HCT116 (cell line): ENCODE results near the gene KRT85. TPM values are rescaled to one million over a fixed set of nuclear protein-coding genes. Genes with fewer than 3 reads are reported as not detected.

Experiments used
- ATAC-seq: fragments of 200-7000 bp; cut with Tn5 transposase; 2 replicates; pipeline ENCODE4 v1.9.1; 2020; ENCODE audit warnings: mild to moderate bottlenecking, moderate library complexity
- BruUV-seq: library from RNA; stranded (reverse); fragments of 400-500 nt; replicated peaks from 2 replicates; lab custom pipeline; 2021; lab: Mats Ljungman, UMichigan
- CTCF ChIA-PET: fragments of 300-600 bp; sonication (Branson Sonifier 250); formaldehyde crosslinking; loops from one replicate; lab custom pipeline; 2021; ENCODE audit warnings: antibody characterized with exemption; lab: Charles Lee
- POLR2A ChIA-PET: fragments of 300-600, 350-600 bp; sonication (Branson Sonifier 250); formaldehyde crosslinking; loops from one replicate; lab custom pipeline; 2021; ENCODE audit warnings: antibody characterized with exemption; lab: Charles Lee
- RAD21 ChIA-PET, 2 experiments: fragments of 300-600 bp; sonication (Branson Sonifier 250); formaldehyde crosslinking; loops; one replicate each; lab custom pipeline; 2023; ENCODE audit warnings: low total read pairs in 2 of 2; ENCODE audit not compliant: uncharacterized antibody in 2 of 2, unreplicated experiment in 2 of 2, low non-redundant PET in 1 of 2; lab: Charles Lee
- DNase-seq: peaks from one replicate; pipeline ENCODE4 v3.0.0-alpha.2; 2010; ENCODE audit warnings: low read depth, low spot score
- H2AFZ ChIP-seq: fragments of 200-600 bp; shearing (Covaris generic), sonication (generic); 2 replicates; pipeline ENCODE4 v1.6.1; 2017; ENCODE audit warnings: low read depth, mixed run types, mixed read lengths, antibody characterized with exemption, low read length; ENCODE audit not compliant: poor library complexity, severe bottlenecking
- H3K27ac ChIP-seq: 2 replicates; pipeline ENCODE4 v1.5.1; 2012; ENCODE audit warnings: low read depth, low read length
- H3K27me3 ChIP-seq: fragments of 200-600 bp; sonication (generic); 2 replicates; pipeline ENCODE4 v1.6.1; 2016; ENCODE audit warnings: mixed run types, low read length, mixed read lengths; ENCODE audit not compliant: insufficient read depth
- H3K36me3 ChIP-seq, 2 experiments: fragments of 200-500 bp in 1 of 2; fragments of 200-600 bp in 1 of 2; sonication (Bioruptor generic) in 1 of 2; sonication (generic) in 1 of 2; 2 replicates each; pipeline versions ENCODE4 v1.5.1 to v1.6.1; 2014 to 2016; ENCODE audit warnings: low read length in 2 of 2, inconsistent platforms in 1 of 2, mixed read lengths in 1 of 2, mixed run types in 1 of 2; ENCODE audit not compliant: insufficient read depth in 2 of 2, control insufficient read depth in 1 of 2
- H3K4me1 ChIP-seq, 2 experiments: fragments of 200-600 bp in 1 of 2; sonication (generic) in 1 of 2; 2 replicates each; pipeline versions ENCODE4 v1.5.1 to v1.6.1; 2012 to 2017; ENCODE audit warnings: low read length in 2 of 2, inconsistent platforms in 1 of 2, mild to moderate bottlenecking in 1 of 2, mixed read lengths in 1 of 2, mixed run types in 1 of 2, moderate library complexity in 1 of 2; ENCODE audit not compliant: insufficient read depth in 2 of 2, control insufficient read depth in 1 of 2
- H3K4me2 ChIP-seq: fragments of 200-600 bp; sonication (generic); 2 replicates; pipeline ENCODE4 v1.6.1; 2017; ENCODE audit warnings: mixed run types, low read length, mixed read lengths
- H3K4me3 ChIP-seq, 2 experiments: fragments of 200-600 bp in 1 of 2; sonication (generic) in 1 of 2; replicated peaks in 1 of 2; 2 replicates each; pipeline ENCODE4 v1.5.1; 2011 to 2016; ENCODE audit warnings: low read length in 2 of 2, control low read depth in 1 of 2, low read depth in 1 of 2, mild to moderate bottlenecking in 1 of 2, mixed read lengths in 1 of 2, mixed run types in 1 of 2
- H3K79me2 ChIP-seq: fragments of 200-600 bp; sonication (generic); 2 replicates; pipeline ENCODE4 v1.6.1; 2017; ENCODE audit warnings: mild to moderate bottlenecking, mixed run types, low read length, moderate library complexity, mixed read lengths; ENCODE audit not compliant: insufficient read depth
- H3K9ac ChIP-seq: fragments of 200-600 bp; sonication (generic); 2 replicates; pipeline ENCODE4 v1.6.1; 2016; ENCODE audit warnings: low read length, mixed read lengths
- H3K9me2 ChIP-seq: fragments of 200-600 bp; sonication (generic), shearing (Covaris generic); 2 replicates; pipeline ENCODE4 v1.6.1; 2017; ENCODE audit warnings: mixed run types, mild to moderate bottlenecking, moderate library complexity; ENCODE audit not compliant: insufficient read depth
- H3K9me3 ChIP-seq, 2 experiments: fragments of 200-500 bp in 1 of 2; fragments of 200-600 bp in 1 of 2; sonication (Bioruptor generic) in 1 of 2; sonication (generic) in 1 of 2; 2 replicates each; pipeline ENCODE4 v1.6.1; 2014 to 2017; ENCODE audit warnings: low read length in 2 of 2, mixed read lengths in 2 of 2, inconsistent platforms in 1 of 2, low read depth in 1 of 2, mild to moderate bottlenecking in 1 of 2, mixed run types in 1 of 2, moderate library complexity in 1 of 2; ENCODE audit not compliant: control insufficient read depth in 1 of 2, insufficient read depth in 1 of 2
- H4K20me1 ChIP-seq: fragments of 200-600 bp; sonication (generic), shearing (Covaris generic); 2 replicates; pipeline ENCODE4 v1.6.1; 2017; ENCODE audit warnings: mixed run types, mild to moderate bottlenecking, moderate library complexity; ENCODE audit not compliant: insufficient read depth
- CEBPB ChIP-seq: IDR thresholded peaks from 2 replicates; pipeline ENCODE4 v1.6.1; 2012; ENCODE audit warnings: low read depth
- EGR1 ChIP-seq: IDR thresholded peaks from 2 replicates; pipeline ENCODE4 v1.6.1; 2012; ENCODE audit warnings: low read depth
- ELF1 ChIP-seq: IDR thresholded peaks from 2 replicates; pipeline ENCODE4 v1.6.1; 2012; ENCODE audit warnings: low read depth, borderline replicate concordance
- FOSL1 ChIP-seq: IDR thresholded peaks from 2 replicates; pipeline ENCODE4 v1.6.1; 2012; ENCODE audit warnings: low read depth
- JUND ChIP-seq: IDR thresholded peaks from 2 replicates; pipeline ENCODE4 v1.6.1; 2012
- SRF ChIP-seq: IDR thresholded peaks from 2 replicates; pipeline ENCODE4 v1.6.1; 2012; ENCODE audit warnings: low read depth
- TCF7L2 ChIP-seq: IDR thresholded peaks from 2 replicates; pipeline ENCODE4 v1.7.0; 2011; ENCODE audit warnings: borderline replicate concordance, inconsistent platforms; ENCODE audit not compliant: insufficient read depth, insufficient read length; ENCODE audit errors: extremely low read depth
- ZFX ChIP-seq: fragments of 450-650 bp; IDR thresholded peaks from 2 replicates; pipeline ENCODE4 v1.6.1; 2017
- ZNF274 ChIP-seq: fragments of 200-500 bp; sonication (Bioruptor generic); IDR thresholded peaks from 2 replicates; pipeline ENCODE4 v1.6.1; 2014; ENCODE audit warnings: mild to moderate bottlenecking, low read depth, low read length, inconsistent platforms
- intact Hi-C: fragments of 100-400 bp; cut with micrococcal nuclease; formaldehyde crosslinking; loops from 2 replicates; pipeline ENCODE4 v1.10.0; 2022
- total RNA-seq: library from RNA; stranded (reverse); gene quantifications from one replicate; pipeline ENCODE4 v1.2.1, GENCODE V29; 2021; ENCODE audit not compliant: unreplicated experiment
- TF ChIP-seq, protein P1 (sequence below): IDR thresholded peaks from 2 replicates; pipeline ENCODE4 v1.6.1; 2012

Gene KRT85
- total RNA-seq, 1 experiment from 2014 or later, result not detected

DNA sequence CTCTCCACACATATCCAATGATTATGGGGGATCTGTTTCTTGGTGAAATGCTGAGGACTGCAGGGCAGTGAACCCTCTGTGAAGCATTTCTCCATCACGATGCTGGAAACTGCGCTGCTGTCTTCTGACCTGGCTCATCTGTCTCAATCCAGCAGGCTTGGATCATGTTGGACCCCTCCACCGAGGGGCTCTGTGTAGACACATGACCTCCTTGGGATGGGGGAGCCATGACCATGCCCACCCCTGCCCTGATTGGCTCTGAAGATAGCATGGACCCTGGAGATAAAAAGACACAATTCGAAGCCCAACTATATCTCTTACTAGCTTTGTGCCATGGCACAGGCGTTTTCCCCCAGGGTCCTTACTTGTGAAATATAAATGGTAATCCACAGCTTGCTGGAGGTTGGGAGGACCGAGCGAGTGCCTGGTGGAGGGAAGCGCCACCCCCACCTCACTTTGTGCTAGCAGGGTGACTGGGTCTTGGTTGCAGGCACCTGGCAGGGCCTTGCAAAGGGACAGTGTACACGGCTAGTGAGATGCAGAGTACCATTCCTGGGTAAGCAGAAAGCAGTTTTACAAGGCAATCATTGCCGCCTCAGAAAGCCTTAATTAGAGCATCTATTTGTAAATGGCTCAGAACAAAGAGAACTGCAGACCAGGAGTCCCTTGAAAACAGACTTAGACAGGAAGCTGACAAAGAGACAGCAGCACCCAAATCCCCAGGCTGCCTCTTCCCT lies 43.7 kb downstream of the KRT85 start:
- no peak for ATAC-seq
- H3K9ac ChIP-seq, result no peak overlapping the region
- RAD21 ChIA-PET, result no interaction called here

DNA sequence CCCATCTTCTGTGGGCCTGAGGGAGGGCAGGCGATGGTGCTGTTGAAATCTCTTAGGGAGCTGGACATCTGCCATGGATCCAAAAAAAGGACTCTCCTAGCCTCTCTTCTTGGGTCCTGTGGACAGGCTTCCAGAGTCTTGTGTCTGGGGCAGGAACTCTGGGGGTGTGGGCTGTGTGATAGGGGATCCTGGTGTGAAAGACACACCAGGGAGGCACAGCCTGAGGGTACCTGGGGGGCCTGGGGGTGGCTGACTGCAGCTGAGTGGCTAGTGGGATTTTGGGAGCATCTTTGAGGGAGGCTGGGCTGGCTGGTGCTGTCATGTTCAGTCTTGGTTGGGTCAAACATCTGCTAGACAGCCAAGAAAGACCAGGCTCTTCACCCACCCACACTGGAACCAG lies 44.3 kb downstream of the KRT85 start:
- H2AFZ ChIP-seq, result no peak overlapping the region
- no peak overlapping the region for H3K9ac ChIP-seq
- no peaks in the 10 kb centered on the region for H3K79me2 ChIP-seq
- no TSS peak for BruUV-seq
- no peak for ATAC-seq
- no peaks in the 10 kb centered on the region for H3K36me3 ChIP-seq
- TF ChIP-seq ZNF274 (no peak), ELF1 (no peak), CEBPB (no peak), EGR1 (no peak), FOSL1 (no peak), JUND (no peak), ZFX (no peak), TCF7L2 (no peak)
- TF ChIP-seq, protein P1, sequence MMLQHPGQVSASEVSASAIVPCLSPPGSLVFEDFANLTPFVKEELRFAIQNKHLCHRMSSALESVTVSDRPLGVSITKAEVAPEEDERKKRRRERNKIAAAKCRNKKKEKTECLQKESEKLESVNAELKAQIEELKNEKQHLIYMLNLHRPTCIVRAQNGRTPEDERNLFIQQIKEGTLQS, result no peak
- ChIA-PET CTCF (no interaction called here), POLR2A (no interaction called here), RAD21 (no interaction called here)
- H4K20me1 ChIP-seq, result no peaks in the 10 kb centered on the region
- no peak overlapping the region for H3K4me2 ChIP-seq
- no peaks in the 10 kb centered on the region for H3K9me2 ChIP-seq
- no peak overlapping the region for H3K27ac ChIP-seq
- peaks cover 0 to 16% of the 10 kb centered on the region in 2 experiments; a peak in 2 of 4 replicates for H3K4me1 ChIP-seq
- H3K9me3 ChIP-seq, result no peaks in the 10 kb centered on the region
- DNase-seq, result no peak
- intact Hi-C loops, result no loop called here
- no peaks in the 10 kb centered on the region; the same call in 1 of the 2 replicates for H3K27me3 ChIP-seq
- H3K4me3 ChIP-seq, result no peak overlapping the region

More for the DNA sequence above, 43.7 kb downstream of the KRT85 start:
- no peak for TF ChIP-seq SRF
- POLR2A ChIA-PET, result no interaction called here
- Histone ChIP-seq H3K27ac (no peak overlapping the region), H3K4me2 (no peak overlapping the region), H3K36me3 (no peaks in the 10 kb centered on the region), H3K4me3 (no peak overlapping the region), H4K20me1 (no peaks in the 10 kb centered on the region), H3K9me2 (no peaks in the 10 kb centered on the region), H3K9me3 (no peaks in the 10 kb centered on the region), H3K4me1 (peaks cover 0 to 19% of the 10 kb centered on the region in 2 experiments; a peak in 2 of 4 replicates), H3K27me3 (no peaks in the 10 kb centered on the region; the same call in 1 of the 2 replicates), H3K79me2 (no peaks in the 10 kb centered on the region), H2AFZ (no peak overlapping the region)
- no TSS peak for BruUV-seq
- CTCF ChIA-PET, result no interaction called here
- intact Hi-C loops, result no loop called here
- no peak for DNase-seq
